ENCODE measurements around the gene HSD17B7. TPM values are rescaled to one million over a fixed set of nuclear protein-coding genes. Genes with fewer than 3 reads are reported as not detected.

HSD17B7 gene
- total and polyA plus RNA-seq, 9 of the 15 experiments (the other 6 are each of a cell fraction or from before 2014, with no cell fraction given) = 12.7 to 48.7 (median 21.3) TPM

DNA sequence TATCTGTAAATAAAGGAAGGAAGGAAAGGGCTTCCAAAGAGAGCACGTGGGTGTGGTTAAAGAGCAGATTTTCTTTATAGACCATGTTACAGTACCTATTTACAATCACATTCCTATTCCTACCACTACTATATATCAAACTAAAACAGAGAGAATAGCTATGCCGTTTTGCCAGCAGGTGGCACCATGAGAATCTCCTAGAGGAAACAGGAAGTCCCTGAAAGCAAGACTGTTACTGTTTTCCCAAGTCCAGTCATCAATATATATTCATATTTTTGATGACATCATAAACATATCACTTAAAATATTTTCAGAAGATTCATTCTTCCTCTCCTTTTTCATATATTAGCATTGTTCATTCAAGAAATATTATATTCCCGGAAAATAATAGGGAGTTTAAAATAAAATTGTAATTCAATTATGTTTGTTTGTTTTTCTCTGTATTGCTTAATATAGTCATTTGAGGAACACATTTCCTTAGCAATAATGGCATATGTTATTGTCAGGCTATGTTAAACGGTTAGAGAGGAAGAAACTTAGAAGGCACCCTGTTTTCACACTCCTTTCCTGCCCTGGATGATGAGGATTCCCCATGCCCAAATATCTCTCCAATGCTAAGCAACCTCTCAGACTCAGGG, 63.9 kb downstream of the HSD17B7 start (continued):
- TF ChIP-seq, protein P1, sequence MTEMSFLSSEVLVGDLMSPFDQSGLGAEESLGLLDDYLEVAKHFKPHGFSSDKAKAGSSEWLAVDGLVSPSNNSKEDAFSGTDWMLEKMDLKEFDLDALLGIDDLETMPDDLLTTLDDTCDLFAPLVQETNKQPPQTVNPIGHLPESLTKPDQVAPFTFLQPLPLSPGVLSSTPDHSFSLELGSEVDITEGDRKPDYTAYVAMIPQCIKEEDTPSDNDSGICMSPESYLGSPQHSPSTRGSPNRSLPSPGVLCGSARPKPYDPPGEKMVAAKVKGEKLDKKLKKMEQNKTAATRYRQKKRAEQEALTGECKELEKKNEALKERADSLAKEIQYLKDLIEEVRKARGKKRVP (CRISPR knock-in tag; IDR thresholded peaks at IDR 0.05) = no peak
- TF ChIP-seq, protein P2, sequence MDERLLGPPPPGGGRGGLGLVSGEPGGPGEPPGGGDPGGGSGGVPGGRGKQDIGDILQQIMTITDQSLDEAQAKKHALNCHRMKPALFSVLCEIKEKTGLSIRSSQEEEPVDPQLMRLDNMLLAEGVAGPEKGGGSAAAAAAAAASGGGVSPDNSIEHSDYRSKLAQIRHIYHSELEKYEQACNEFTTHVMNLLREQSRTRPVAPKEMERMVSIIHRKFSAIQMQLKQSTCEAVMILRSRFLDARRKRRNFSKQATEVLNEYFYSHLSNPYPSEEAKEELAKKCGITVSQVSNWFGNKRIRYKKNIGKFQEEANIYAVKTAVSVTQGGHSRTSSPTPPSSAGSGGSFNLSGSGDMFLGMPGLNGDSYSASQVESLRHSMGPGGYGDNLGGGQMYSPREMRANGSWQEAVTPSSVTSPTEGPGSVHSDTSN (CRISPR knock-in tag; IDR thresholded peaks at IDR 0.05; ENCODE audit: low read depth) = no peak
- TF ChIP-seq, protein P2 (tag; conservative IDR thresholded peaks at IDR 0.05; ENCODE audit: low read depth) = no peak
- TF ChIP-seq, protein P3, sequence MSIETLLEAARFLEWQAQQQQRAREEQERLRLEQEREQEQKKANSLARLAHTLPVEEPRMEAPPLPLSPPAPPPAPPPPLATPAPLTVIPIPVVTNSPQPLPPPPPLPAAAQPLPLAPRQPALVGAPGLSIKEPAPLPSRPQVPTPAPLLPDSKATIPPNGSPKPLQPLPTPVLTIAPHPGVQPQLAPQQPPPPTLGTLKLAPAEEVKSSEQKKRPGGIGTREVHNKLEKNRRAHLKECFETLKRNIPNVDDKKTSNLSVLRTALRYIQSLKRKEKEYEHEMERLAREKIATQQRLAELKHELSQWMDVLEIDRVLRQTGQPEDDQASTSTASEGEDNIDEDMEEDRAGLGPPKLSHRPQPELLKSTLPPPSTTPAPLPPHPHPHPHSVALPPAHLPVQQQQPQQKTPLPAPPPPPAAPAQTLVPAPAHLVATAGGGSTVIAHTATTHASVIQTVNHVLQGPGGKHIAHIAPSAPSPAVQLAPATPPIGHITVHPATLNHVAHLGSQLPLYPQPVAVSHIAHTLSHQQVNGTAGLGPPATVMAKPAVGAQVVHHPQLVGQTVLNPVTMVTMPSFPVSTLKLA (conservative IDR thresholded peaks at IDR 0.05) = no peak
- TF ChIP-seq JUND (IDR thresholded peaks at IDR 0.05; ENCODE audit: borderline replicate concordance, low read depth, low read length) (peak; percentile 40; the same call in 1 of the 2 replicates), JUND (tag; IDR thresholded peaks at IDR 0.05; ENCODE audit: borderline replicate concordance, low read depth, low read length) (peak; percentile 50; the same call in 1 of the 3 replicates), HNRNPLL (IDR thresholded peaks at IDR 0.05; ENCODE audit: low read depth, low read length, poor library complexity, severe bottlenecking) (no peak), YY1 (IDR thresholded peaks at IDR 0.05; ENCODE audit: borderline replicate concordance in 1 of 3, control insufficient read depth in 1 of 3, extremely low read depth in 1 of 3, insufficient read depth in 3 of 3, insufficient read length in 1 of 3, insufficient replicate concordance in 2 of 3, low read depth in 1 of 3, low read length in 2 of 3) (no peak), FOXJ2 (tag; IDR thresholded peaks at IDR 0.05) (no peak), SIRT6 (IDR thresholded peaks at IDR 0.05; ENCODE audit: low read depth, low read length) (no peak), TAL1 (IDR thresholded peaks at IDR 0.05) (no peak), ERF (CRISPR knock-in tag; IDR thresholded peaks at IDR 0.05) (no peak), ZNF584 (CRISPR knock-in tag; IDR thresholded peaks at IDR 0.05; ENCODE audit: low read depth) (no peak), CEBPG (CRISPR knock-in tag; IDR thresholded peaks at IDR 0.05) (no peak), CEBPG (tag; conservative IDR thresholded peaks at IDR 0.05 in 1 of 2, IDR thresholded peaks at IDR 0.05 in 1 of 2) (peak; percentile 43 to 64; a peak in 3 of 4 replicates), NFIX (CRISPR knock-in tag; IDR thresholded peaks at IDR 0.05; ENCODE audit: low read depth) (no peak)
- TF ChIP-seq, protein P4, sequence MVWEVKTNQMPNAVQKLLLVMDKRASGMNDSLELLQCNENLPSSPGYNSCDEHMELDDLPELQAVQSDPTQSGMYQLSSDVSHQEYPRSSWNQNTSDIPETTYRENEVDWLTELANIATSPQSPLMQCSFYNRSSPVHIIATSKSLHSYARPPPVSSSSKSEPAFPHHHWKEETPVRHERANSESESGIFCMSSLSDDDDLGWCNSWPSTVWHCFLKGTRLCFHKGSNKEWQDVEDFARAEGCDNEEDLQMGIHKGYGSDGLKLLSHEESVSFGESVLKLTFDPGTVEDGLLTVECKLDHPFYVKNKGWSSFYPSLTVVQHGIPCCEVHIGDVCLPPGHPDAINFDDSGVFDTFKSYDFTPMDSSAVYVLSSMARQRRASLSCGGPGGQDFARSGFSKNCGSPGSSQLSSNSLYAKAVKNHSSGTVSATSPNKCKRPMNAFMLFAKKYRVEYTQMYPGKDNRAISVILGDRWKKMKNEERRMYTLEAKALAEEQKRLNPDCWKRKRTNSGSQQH (CRISPR knock-in tag; IDR thresholded peaks at IDR 0.05) = no peak
- TF ChIP-seq, protein P5, sequence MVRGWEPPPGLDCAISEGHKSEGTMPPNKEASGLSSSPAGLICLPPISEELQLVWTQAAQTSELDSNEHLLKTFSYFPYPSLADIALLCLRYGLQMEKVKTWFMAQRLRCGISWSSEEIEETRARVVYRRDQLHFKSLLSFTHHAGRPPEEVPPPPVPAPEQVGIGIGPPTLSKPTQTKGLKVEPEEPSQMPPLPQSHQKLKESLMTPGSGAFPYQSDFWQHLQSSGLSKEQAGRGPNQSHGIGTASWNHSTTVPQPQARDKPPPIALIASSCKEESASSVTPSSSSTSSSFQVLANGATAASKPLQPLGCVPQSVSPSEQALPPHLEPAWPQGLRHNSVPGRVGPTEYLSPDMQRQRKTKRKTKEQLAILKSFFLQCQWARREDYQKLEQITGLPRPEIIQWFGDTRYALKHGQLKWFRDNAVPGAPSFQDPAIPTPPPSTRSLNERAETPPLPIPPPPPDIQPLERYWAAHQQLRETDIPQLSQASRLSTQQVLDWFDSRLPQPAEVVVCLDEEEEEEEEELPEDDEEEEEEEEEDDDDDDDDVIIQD (CRISPR knock-in tag; IDR thresholded peaks at IDR 0.05) = no peak

Measured in K562 (cell line).